Fibroblast of lung (primary cell): Measurements from ENCODE around the gene RHOT2. TPM values are rescaled to one million over a fixed set of nuclear protein-coding genes. Genes with fewer than 3 reads are reported as not detected.
A peak's percentile ranks its signal among the peaks of the same experiment; 100 is the strongest.

Source experiments
- DNase-seq, 2 donors: peaks; one replicate each; pipeline versions ENCODE4 v3.0.0 to v3.0.0-alpha.2; 2010; ENCODE audit warnings: low read depth in 2 of 2
- H2AFZ ChIP-seq: 2 replicates; pipeline ENCODE4 v1.5.1; 2012; ENCODE audit warnings: low read length, control low read depth, inconsistent platforms
- H3K27ac ChIP-seq: 2 replicates; pipeline ENCODE4 v1.5.1; 2011; ENCODE audit warnings: low read length, control low read depth; ENCODE audit not compliant: insufficient read depth
- H3K27me3 ChIP-seq: 2 replicates; pipeline ENCODE4 v1.5.1; 2011; ENCODE audit warnings: mild to moderate bottlenecking, low read length; ENCODE audit not compliant: control insufficient read depth, insufficient read depth
- H3K36me3 ChIP-seq: 2 replicates; pipeline ENCODE4 v1.5.1; 2011; ENCODE audit warnings: low read length; ENCODE audit not compliant: control insufficient read depth, insufficient read depth
- H3K4me1 ChIP-seq: 2 replicates; pipeline ENCODE4 v1.5.1; 2011; ENCODE audit warnings: low read length; ENCODE audit not compliant: control insufficient read depth, insufficient read depth; ENCODE audit errors: extremely low read depth
- H3K4me2 ChIP-seq: 2 replicates; pipeline ENCODE4 v1.5.1; 2011; ENCODE audit warnings: low read length, control low read depth; ENCODE audit not compliant: insufficient read depth; ENCODE audit errors: extremely low read depth
- H3K4me3 ChIP-seq, 4 experiments: fragments of 200-600 bp in 1 of 4; sonication (generic) in 1 of 4; replicated peaks in 1 of 4; 2 replicates each; pipeline ENCODE4 v1.5.1; 2011 to 2016; ENCODE audit warnings: low read length in 4 of 4, low read depth in 3 of 4, mild to moderate bottlenecking in 3 of 4, control low read depth in 2 of 4, inconsistent platforms in 1 of 4, mixed read lengths in 1 of 4; ENCODE audit not compliant: insufficient read depth in 1 of 4; ENCODE audit errors: control extremely low read depth in 1 of 4
- H3K79me2 ChIP-seq: 2 replicates; pipeline ENCODE4 v1.5.1; 2012; ENCODE audit warnings: mild to moderate bottlenecking, low read length, inconsistent platforms; ENCODE audit not compliant: control insufficient read depth, insufficient read depth
- H3K9ac ChIP-seq: 2 replicates; pipeline ENCODE4 v1.5.1; 2011; ENCODE audit warnings: mild to moderate bottlenecking, low read length, control low read depth; ENCODE audit not compliant: insufficient read depth
- H3K9me3 ChIP-seq: 2 replicates; pipeline ENCODE4 v1.5.1; 2012; ENCODE audit warnings: low read depth, low read length; ENCODE audit not compliant: control insufficient read depth, insufficient read depth
- H4K20me1 ChIP-seq: 2 replicates; pipeline ENCODE4 v1.5.1; 2011; ENCODE audit warnings: low read length; ENCODE audit not compliant: control insufficient read depth, insufficient read depth; ENCODE audit errors: extremely low read depth
- EZH2 ChIP-seq: IDR thresholded peaks from 2 replicates; pipeline ENCODE4 v1.5.1; 2012; ENCODE audit warnings: low read length, control low read depth, mild to moderate bottlenecking; ENCODE audit errors: missing control alignments
- polyA plus RNA-seq, 2 donors: library from polyadenylated mRNA; depleted of rRNA in 1 of 2; stranded (reverse) in 1 of 2; unstranded in 1 of 2; fragments of >200 nt; gene quantifications; 2 replicates each; pipeline ENCODE4 v1.2.1, GENCODE V29; 2011 to 2012; ENCODE audit warnings: missing spikeins in 1 of 2
- total RNA-seq: library from RNA; depleted of rRNA; stranded (reverse); fragments of >200 nt; gene quantifications from 2 replicates; pipeline ENCODE4 v1.2.1, GENCODE V29; 2014
- TF ChIP-seq, protein P1 (sequence below), 2 donors: IDR thresholded peaks in 1 of 2; conservative IDR thresholded peaks in 1 of 2; 1 replicate in 1 of 2; 2 replicates in 1 of 2; pipeline ENCODE4 v1.5.1; 2011 to 2012; ENCODE audit warnings: low read length in 2 of 2, control low read depth in 1 of 2, inconsistent platforms in 1 of 2, low read depth in 1 of 2, mild to moderate bottlenecking in 1 of 2

Gene RHOT2
- total and polyA plus RNA-seq, 2 donors (not counting 1 experiment from before 2014, with no cell fraction given), result 29.6 to 35.4 TPM

DNA sequence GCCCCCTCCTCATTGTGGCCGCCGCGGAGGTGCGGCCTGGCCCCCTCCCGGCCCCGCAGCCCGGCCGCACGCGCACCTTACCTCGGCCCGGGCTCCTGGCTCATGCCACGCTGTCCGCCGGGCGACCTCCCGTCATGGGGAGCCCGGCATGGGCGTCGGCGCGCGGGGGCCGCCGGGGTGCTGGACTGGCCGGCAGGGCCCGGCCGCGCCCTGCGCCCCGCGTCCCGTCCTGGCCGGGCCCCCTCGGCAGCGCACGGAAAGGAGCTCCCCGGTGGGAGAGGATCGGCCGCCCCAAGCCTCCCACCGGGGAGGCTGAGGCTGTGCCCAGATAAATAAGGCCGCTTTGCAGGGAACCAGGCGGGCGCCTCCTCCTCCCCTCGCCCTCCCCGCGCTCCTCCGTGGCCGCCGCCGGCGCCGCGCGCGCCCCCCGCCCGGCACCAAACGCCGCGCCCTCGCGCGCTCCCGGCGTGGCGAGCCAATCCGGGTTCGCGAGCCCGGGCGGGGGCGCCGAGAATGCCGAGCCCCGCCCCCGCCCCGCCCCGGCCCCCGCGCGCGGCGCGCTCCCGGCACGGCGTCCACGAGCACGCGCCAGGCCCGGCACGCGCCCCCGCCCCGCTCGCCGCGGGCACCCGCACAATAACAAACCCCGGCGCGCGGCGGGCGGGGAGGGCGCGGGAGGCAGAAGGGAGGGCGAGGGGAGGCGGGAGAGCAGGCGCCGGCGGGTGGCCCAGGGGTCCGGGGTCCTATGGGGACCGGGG, 37.7 kb downstream of the RHOT2 start, which contains the start of gene FBXL16:
Gene FBXL16, minus strand, starts transcription at position 371 of the 758 bp plus-strand sequence. CDS start 8,396 bp downstream, outside the sequence.
- Histone ChIP-seq H3K27ac (no peak within 1 kb of the TSS), H3K4me2 (no peak within 1 kb of the TSS), H3K27me3 (peaks cover 50% of the 10 kb centered on the region), H3K9ac (no peak within 1 kb of the TSS), H3K79me2 (no peaks in the 10 kb centered on the region), H4K20me1 (no peaks in the 10 kb centered on the region), H3K4me1 (peaks cover 8% of the 10 kb centered on the region), H2AFZ (no peak within 1 kb of the TSS), H3K4me3 (no peak within 1 kb of the TSS), H3K9me3 (no peaks in the 10 kb centered on the region), H3K36me3 (no peaks in the 10 kb centered on the region)
- TF ChIP-seq, protein P1, sequence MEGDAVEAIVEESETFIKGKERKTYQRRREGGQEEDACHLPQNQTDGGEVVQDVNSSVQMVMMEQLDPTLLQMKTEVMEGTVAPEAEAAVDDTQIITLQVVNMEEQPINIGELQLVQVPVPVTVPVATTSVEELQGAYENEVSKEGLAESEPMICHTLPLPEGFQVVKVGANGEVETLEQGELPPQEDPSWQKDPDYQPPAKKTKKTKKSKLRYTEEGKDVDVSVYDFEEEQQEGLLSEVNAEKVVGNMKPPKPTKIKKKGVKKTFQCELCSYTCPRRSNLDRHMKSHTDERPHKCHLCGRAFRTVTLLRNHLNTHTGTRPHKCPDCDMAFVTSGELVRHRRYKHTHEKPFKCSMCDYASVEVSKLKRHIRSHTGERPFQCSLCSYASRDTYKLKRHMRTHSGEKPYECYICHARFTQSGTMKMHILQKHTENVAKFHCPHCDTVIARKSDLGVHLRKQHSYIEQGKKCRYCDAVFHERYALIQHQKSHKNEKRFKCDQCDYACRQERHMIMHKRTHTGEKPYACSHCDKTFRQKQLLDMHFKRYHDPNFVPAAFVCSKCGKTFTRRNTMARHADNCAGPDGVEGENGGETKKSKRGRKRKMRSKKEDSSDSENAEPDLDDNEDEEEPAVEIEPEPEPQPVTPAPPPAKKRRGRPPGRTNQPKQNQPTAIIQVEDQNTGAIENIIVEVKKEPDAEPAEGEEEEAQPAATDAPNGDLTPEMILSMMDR (conservative IDR thresholded peaks at IDR 0.05 in 1 of 2, IDR thresholded peaks at IDR 0.05 in 1 of 2; ENCODE audit: low read depth in 1 of 2, low read length in 2 of 2), result no peak
- TF ChIP-seq EZH2, result no peak
- no peak for DNase-seq

DNA sequence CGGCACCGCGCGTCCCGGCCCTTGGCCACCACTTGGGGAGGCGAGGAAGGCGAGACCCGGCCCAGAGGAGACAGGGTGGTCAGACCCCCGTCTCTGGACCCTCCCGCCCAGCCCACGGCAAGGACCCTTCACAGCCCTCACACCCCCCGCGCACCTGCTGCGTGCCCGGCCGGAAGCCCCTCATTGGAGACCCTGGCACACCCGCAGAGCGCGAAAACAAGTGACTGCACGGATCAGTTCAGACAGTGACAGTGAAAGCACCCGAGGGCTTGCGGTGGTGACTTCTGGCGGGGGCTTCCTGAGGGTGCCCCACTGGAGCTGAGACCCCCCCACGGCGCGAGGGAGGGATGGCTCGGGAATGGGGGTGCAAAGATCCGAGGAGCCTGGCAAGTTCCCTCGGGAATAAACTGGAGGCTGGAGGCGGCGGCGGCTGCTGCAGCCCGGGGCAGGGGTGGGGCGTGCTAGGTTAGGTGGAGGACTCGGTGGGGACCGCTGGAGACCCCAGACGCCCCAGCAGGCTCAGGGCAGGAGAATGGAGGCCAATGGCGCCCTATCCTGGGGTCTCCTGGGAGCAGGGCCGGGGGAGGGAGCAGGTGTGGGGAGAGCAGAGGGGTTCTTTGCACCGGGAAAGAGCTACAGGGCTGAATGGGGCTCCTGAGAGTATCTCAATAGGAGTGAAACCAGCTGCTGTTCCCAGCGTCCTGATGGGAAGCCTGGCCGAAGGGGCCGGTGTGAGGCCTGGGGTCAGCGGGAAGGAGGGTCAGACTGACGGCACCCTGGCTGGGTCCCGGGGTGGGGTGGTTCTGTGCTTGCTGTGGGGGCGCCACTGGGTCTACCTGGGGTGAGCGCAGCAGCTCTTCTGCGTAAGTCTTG, 38.5 kb downstream of the RHOT2 start:
- no peaks in the 10 kb centered on the region for H3K79me2 ChIP-seq
- no peaks in the 10 kb centered on the region for H4K20me1 ChIP-seq
- H3K9me3 ChIP-seq, result no peaks in the 10 kb centered on the region
- peak; percentile 87 for TF ChIP-seq EZH2
- TF ChIP-seq, protein P1 (conservative IDR thresholded peaks at IDR 0.05 in 1 of 2, IDR thresholded peaks at IDR 0.05 in 1 of 2; ENCODE audit: low read depth in 1 of 2, low read length in 2 of 2), result no peak
- H3K27me3 ChIP-seq, result peaks cover 43% of the 10 kb centered on the region
- H3K27ac ChIP-seq, result no peak overlapping the region
- DNase-seq, result no peak
- no peak overlapping the region for H3K4me2 ChIP-seq
- H2AFZ ChIP-seq, result no peak overlapping the region
- H3K36me3 ChIP-seq, result no peaks in the 10 kb centered on the region
- H3K4me3 ChIP-seq, result no peak overlapping the region
- H3K4me1 ChIP-seq, result peaks cover 8% of the 10 kb centered on the region
- H3K9ac ChIP-seq, result no peak overlapping the region

DNA sequence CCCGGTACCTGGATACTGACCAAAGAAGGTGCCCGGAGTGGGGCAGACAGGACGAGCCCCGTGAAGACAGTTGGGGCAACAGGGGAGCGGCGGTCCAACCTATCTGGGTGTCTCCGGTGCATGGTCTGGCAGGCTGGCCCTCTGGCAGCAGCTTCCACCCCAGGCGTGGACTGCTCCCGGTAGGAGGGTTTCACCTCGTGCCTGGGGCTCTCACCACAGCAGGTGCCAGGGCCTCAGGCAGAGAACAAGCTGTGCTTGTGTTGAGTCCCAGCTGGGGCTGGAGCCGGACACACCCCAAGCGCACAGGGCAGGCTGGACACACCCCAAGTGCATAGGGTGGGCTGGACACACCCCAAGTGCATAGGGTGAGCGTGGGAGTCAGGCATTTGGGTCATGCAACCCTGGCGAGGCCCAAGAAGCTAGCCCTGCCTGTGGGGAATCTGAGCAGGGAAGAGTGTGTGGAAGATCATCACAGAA, 39.2 kb downstream of the RHOT2 start:
- Histone ChIP-seq H3K4me1 (peaks cover 8% of the 10 kb centered on the region), H3K27ac (no peak overlapping the region), H3K36me3 (no peaks in the 10 kb centered on the region), H2AFZ (no peak overlapping the region), H4K20me1 (no peaks in the 10 kb centered on the region), H3K27me3 (peaks cover 39% of the 10 kb centered on the region), H3K79me2 (no peaks in the 10 kb centered on the region), H3K9ac (no peak overlapping the region), H3K4me3 (no peak overlapping the region), H3K4me2 (no peak overlapping the region), H3K9me3 (no peaks in the 10 kb centered on the region)
- DNase-seq, result no peak
- TF ChIP-seq, protein P1 (conservative IDR thresholded peaks at IDR 0.05 in 1 of 2, IDR thresholded peaks at IDR 0.05 in 1 of 2; ENCODE audit: low read depth in 1 of 2, low read length in 2 of 2), result no peak
- TF ChIP-seq EZH2, result no peak
